ENCODE results near the gene B4GALNT4.
A peak's percentile ranks its signal among the peaks of the same experiment; 100 is the strongest.
"Not testable (repeated sequence)": the region's sequence is repeated elsewhere in the genome, so short reads cannot be mapped to it uniquely, and the experiment has no call there.

B4GALNT4 gene

GRCh38 chr11:359181-359714 is 10.1 kb upstream of the B4GALNT4 start:
- peak in 1 of 2 donors; percentile 12 for DNase-seq (ENCODE audit: low read depth in 2 of 2)

- no peak for DNase-seq (ENCODE audit: low read depth in 2 of 2)
These were observed 8.7 kb upstream of the B4GALNT4 start for GRCh38 chr11:360326-361280.

- no peak for DNase-seq (ENCODE audit: low read depth in 2 of 2)
These were observed 6.5 kb upstream of the B4GALNT4 start for GRCh38 chr11:362642-363442.

- DNase-seq (ENCODE audit: low read depth in 2 of 2) = not testable (repeated sequence)
These were observed 5.9 kb upstream of the B4GALNT4 start for GRCh38 chr11:363443-363805.

GRCh38 chr11:363948-364761 is 5.1 kb upstream of the B4GALNT4 start:
- DNase-seq (ENCODE audit: low read depth in 2 of 2) = peak in 1 of 2 donors; percentile 44

- no peak for DNase-seq (ENCODE audit: low read depth in 2 of 2)
These were observed 4.1 kb upstream of the B4GALNT4 start for GRCh38 chr11:364991-365725.

GRCh38 chr11:365831-366230 is 3.5 kb upstream of the B4GALNT4 start:
- no peak for DNase-seq (ENCODE audit: low read depth in 2 of 2)

GRCh38 chr11:367956-368413 is 1.3 kb upstream of the B4GALNT4 start:
- DNase-seq (ENCODE audit: low read depth in 2 of 2) = no peak

GRCh38 chr11:368414-369335 is 624 bp upstream of the B4GALNT4 start:
- no peak for DNase-seq (ENCODE audit: low read depth in 2 of 2)

GRCh38 chr11:370070-370941 is 1.0 kb downstream of the B4GALNT4 start:
- no peak for DNase-seq (ENCODE audit: low read depth in 2 of 2)

GRCh38 chr11:371051-371450 is 1.8 kb downstream of the B4GALNT4 start:
- no peak for DNase-seq (ENCODE audit: low read depth in 2 of 2)

- DNase-seq (ENCODE audit: low read depth in 2 of 2) = no peak
These were observed 2.7 kb downstream of the B4GALNT4 start for GRCh38 chr11:371716-372590.

GRCh38 chr11:372809-373715 is 3.8 kb downstream of the B4GALNT4 start:
- no peak for DNase-seq (ENCODE audit: low read depth in 2 of 2)

- no peak for DNase-seq (ENCODE audit: low read depth in 2 of 2)
These were observed 4.6 kb downstream of the B4GALNT4 start for GRCh38 chr11:373716-374551.

Measured in stimulated activated CD4-positive, alpha-beta T cell treated with anti-CD3 and anti-CD28 coated beads, Interleukin-1b, Interleukin-23, amount 100 ng/mL, for 1 hour (primary cell).